ENCODE data around the gene FAM53C.

The FAM53C gene

DNA sequence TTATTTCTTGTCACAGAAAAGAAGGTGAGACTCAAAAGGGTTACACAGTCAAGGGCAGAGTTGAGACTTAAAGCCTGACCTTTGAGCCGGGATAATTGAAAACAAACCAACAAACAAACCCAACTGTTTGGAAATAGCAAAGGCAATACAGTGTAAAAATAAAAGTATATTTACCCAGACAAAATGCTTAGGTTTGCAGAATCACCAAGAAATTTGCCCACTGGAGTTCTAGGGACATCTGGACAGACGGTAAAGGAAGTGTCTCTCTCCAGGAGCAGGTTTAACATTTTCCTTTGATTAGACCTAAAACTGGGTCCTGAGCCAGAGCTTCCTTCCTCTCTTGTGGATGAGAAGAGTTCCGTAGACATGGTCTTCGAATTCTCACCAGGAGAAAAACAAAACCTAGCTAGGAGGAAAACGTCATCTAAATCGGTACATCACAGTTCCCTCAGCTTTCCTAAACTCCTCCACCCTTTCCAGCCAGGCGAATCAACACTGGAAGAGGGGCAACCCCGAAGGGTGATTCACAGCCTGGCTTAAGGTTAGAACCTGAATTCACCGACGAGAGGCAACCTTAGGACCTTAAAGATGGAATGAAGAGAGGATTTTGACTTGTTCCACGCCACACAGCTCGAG is 7.1 kb upstream of the FAM53C start:
- POLR2A ChIA-PET = interaction anchor here (0.8 to 1.6 kb wide), 3 partner anchors 10 to 15 kb away, joined by 3 to 10 read pairs (median 3); no protein-coding TSS in a partner anchor
- CTCF ChIA-PET = interaction anchor here (18.9 kb wide), 1 partner anchor 21 kb away, joined by 403 read pairs; the partner anchor contains the start of gene KDM3B
- TF ChIP-seq, protein P1, sequence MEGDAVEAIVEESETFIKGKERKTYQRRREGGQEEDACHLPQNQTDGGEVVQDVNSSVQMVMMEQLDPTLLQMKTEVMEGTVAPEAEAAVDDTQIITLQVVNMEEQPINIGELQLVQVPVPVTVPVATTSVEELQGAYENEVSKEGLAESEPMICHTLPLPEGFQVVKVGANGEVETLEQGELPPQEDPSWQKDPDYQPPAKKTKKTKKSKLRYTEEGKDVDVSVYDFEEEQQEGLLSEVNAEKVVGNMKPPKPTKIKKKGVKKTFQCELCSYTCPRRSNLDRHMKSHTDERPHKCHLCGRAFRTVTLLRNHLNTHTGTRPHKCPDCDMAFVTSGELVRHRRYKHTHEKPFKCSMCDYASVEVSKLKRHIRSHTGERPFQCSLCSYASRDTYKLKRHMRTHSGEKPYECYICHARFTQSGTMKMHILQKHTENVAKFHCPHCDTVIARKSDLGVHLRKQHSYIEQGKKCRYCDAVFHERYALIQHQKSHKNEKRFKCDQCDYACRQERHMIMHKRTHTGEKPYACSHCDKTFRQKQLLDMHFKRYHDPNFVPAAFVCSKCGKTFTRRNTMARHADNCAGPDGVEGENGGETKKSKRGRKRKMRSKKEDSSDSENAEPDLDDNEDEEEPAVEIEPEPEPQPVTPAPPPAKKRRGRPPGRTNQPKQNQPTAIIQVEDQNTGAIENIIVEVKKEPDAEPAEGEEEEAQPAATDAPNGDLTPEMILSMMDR (IDR thresholded peaks at IDR 0.05; ENCODE audit: control extremely low read depth, extremely low read depth, low read depth, missing control alignments) = no peak
- no peak for DNase-seq (ENCODE audit: extremely low spot score)

DNA sequence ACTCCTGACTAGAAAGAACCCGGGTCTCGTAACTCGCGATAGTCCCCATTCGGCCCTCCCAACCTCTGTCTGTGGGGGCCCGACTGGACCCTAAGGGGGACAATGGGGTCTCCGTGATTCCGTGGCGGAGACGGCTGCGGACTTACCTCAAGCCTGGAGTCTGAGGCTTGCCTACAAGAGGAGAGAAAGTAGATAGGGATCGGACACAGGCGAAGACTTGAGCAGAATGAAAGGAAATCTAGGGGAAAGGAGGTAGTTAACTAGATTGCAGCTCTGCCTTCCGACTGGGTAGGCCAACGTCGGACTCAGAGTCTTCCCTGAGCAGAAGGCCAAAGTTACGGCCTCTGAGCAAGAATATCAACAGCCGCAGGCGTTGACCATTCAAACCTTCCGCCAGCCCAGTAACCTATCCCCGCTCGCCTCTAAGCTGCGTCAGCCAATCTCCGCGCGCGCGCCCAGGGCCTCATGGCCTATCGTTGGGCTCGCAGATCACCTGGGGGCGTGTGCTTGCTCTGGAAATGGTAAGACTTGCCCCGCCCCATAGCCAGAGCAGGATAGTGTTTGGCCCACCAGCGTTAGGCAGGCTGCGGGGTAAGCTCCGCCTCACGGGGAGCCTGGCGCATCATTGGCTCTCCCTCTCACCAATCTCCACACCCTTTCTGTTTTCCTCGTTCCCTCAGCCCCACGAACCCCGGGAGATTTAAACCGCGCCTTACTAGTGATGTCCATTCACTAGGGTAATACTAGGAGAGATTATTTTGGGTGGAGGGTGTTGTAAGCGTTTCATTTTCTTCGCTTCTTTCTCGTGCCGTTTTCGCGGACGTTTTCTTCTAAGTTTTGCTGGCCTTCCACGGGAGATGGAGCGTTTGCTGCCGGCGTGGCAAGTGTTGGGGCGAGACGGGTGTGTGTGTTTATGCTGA is 6.4 kb upstream of the FAM53C start, which contains the start of gene CDC25C:
Gene CDC25C, minus strand, starts transcription at position 356 of the 920 bp plus-strand sequence. CDS start 624 bp downstream, outside the sequence.
- ChIA-PET CTCF (interaction anchor here (1.3 to 18.9 kb wide), 2 partner anchors 18 to 20 kb away, joined by 3 to 403 read pairs; partner anchors contain the start of gene KDM3B), POLR2A (interaction anchor here (0.8 to 1.6 kb wide), 6 partner anchors 9 to 134 kb away, joined by 3 to 10 read pairs (median 5); partner anchors contain the start of genes EGR1 and KDM3B)
- peak; percentile 98 for DNase-seq (ENCODE audit: extremely low spot score)
- TF ChIP-seq, protein P1 (IDR thresholded peaks at IDR 0.05; ENCODE audit: control extremely low read depth, extremely low read depth, low read depth, missing control alignments) = no peak

DNA sequence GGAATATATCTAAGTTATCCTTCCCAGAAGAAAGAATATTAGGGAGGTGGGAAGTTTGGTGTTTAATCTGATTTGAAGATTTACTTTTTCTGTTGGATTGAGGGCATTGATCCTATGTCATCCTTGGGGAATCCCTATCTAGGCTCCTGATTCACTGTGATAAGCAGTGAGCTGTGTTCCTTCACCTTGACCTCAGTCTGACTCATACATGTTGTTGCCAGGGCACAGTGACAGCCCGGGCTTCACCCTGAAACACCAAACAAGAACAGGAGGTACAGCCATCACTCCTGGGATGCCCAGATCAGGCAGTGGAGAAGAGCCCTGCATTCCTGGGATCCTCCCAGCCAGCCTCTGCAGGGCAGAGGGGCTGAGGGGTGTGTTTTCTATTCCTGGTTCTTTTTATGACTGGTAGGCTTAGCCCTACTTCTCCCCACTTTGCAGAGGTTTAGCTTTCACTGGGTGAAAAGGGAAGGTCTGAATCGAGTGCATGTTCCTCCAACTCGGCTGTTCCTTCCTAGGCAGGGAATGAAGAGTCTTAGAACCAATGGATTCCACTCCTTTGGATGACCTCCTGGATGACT is 3.1 kb upstream of the FAM53C start:
- ChIA-PET POLR2A (no interaction called here), CTCF (interaction anchor here (18.9 kb wide), 1 partner anchor 17 kb away, joined by 403 read pairs; the partner anchor contains the start of gene KDM3B)
- DNase-seq (ENCODE audit: extremely low spot score) = no peak
- TF ChIP-seq, protein P1 (IDR thresholded peaks at IDR 0.05; ENCODE audit: control extremely low read depth, extremely low read depth, low read depth, missing control alignments) = no peak

DNA sequence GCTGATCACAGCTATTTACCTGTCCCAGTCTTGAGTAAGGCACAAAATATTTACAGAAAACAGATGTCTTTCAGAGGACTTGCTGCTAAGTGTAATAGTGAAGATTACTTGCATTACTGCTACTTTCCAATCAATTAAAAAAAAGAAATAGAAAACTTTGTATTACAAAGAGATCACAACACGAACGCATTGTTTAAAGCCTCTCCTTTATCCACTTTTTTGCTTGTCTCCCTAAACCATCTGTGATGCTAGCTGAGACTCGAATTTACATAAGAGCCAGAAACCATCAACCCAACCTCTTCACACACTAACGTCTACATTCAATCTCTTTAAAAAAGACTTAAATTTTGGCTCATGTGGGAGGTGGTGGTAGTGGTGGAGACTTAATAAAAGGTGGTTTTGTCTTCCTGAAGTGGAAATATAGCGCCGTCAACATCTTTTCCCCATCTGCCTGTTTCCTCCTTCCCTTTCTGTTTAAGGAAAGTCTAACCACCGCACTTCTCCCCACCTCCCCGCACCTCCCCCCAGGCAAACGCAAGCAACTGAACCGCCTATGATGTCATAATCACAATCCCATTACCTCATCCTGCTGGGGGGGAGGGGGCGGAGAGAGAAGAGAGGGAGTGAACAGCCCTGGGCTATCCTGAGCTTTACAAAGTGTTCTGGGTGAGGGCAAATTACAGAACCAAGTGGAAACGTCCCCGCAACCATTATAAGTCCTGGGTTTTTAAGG is 948 bp upstream of the FAM53C start:
- TF ChIP-seq, protein P1 (IDR thresholded peaks at IDR 0.05; ENCODE audit: control extremely low read depth, extremely low read depth, low read depth, missing control alignments) = no peak
- no peak for DNase-seq (ENCODE audit: extremely low spot score)
- CTCF ChIA-PET = interaction anchor here (18.9 kb wide), 1 partner anchor 14 kb away, joined by 403 read pairs; the partner anchor contains the start of gene KDM3B
- POLR2A ChIA-PET = interaction anchor here (1.1 to 6.5 kb wide), 2 partner anchors 14 to 238 kb away, joined by 5 to 166 read pairs; partner anchors contain the start of genes HSPA9 and KDM3B

DNA sequence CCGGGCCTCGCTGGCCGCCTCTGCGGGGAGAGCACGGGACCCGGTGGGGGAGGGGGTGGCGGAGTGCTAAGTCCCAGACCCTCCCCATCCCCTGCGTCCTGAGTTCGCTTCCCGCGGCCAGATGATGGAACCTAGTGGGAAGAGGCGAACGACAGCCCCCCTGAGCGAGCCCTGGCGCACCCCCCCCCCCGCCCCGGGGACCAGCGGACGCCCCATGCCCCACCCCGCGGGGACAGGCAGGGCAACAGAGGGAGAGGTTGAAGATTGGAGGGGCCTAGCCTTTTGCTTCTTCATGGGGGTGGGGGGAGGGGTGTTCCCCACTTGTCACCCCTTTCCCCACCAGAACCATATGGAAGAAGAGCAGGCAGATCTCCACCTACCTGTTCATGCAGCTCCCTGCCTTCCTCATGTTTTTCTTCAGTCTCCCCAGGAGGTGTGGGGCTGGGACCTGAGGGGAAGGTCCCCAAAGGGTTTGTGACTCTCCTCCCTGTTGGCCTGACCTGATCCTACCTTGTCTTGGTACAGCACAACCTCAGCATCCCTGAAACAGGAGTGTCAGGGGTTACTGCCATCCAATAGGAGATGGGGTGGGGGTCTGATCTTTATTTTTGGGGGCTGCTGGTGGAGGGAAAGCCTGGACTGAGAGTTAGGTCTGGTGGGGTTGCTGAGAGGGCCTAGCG is 485 bp downstream of the FAM53C start:
- ChIA-PET CTCF (interaction anchor here (1.1 to 18.9 kb wide), 2 partner anchors 13 to 112 kb away, joined by 4 to 403 read pairs; partner anchors contain the start of gene KDM3B), POLR2A (interaction anchor here (0.6 to 6.5 kb wide), 13 partner anchors 13 to 1290 kb away, joined by 3 to 166 read pairs (median 3); partner anchors contain the start of genes EGR1, HSPA9 and KDM3B)
- DNase-seq (ENCODE audit: extremely low spot score) = no peak
- TF ChIP-seq, protein P1 (IDR thresholded peaks at IDR 0.05; ENCODE audit: control extremely low read depth, extremely low read depth, low read depth, missing control alignments) = no peak
